ENCODE measurements around the gene APLNR.

DNA sequence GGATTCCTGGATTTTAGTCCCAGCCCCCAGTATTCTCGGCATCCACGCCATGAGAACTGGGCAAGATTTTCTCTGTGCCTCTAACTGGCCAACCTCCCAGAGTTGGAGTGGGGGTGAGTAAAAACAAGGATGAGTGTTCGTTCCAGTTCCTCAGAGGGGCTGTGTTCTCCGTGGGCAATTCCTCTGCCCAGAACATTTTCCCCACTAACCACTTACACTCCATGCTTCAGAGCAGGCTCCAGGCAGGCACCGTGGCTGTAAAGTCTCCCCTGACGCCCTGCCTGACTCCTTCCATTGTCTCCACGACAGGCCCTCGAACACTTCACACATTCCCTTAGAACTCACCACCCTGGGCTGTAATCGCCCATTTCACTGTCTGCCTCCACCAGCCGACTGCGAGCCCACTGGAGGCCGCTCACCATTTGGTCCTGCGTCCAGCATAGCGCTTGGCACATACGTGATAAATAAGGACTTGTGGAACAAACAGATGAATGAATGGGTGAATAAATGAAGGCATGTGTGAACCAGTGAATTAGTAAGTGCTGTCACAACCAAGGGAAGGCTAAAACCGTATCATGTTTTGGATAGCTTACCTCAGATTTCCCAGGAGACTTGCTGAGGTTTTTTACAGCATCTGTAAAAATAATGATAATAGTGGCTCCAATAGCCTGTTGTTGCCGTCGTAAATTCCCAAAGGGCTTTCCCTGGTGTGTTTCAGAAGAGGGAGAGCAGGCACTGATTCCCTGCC, 6.1 kb downstream of the APLNR start:
- no peak for TF ChIP-seq MAFK (IDR thresholded peaks at IDR 0.05; ENCODE audit: low read depth, low read length)
- TF ChIP-seq, protein P1, sequence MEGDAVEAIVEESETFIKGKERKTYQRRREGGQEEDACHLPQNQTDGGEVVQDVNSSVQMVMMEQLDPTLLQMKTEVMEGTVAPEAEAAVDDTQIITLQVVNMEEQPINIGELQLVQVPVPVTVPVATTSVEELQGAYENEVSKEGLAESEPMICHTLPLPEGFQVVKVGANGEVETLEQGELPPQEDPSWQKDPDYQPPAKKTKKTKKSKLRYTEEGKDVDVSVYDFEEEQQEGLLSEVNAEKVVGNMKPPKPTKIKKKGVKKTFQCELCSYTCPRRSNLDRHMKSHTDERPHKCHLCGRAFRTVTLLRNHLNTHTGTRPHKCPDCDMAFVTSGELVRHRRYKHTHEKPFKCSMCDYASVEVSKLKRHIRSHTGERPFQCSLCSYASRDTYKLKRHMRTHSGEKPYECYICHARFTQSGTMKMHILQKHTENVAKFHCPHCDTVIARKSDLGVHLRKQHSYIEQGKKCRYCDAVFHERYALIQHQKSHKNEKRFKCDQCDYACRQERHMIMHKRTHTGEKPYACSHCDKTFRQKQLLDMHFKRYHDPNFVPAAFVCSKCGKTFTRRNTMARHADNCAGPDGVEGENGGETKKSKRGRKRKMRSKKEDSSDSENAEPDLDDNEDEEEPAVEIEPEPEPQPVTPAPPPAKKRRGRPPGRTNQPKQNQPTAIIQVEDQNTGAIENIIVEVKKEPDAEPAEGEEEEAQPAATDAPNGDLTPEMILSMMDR (conservative IDR thresholded peaks at IDR 0.05; ENCODE audit: low read depth, low read length): no peak
- TF ChIP-seq, protein P2, sequence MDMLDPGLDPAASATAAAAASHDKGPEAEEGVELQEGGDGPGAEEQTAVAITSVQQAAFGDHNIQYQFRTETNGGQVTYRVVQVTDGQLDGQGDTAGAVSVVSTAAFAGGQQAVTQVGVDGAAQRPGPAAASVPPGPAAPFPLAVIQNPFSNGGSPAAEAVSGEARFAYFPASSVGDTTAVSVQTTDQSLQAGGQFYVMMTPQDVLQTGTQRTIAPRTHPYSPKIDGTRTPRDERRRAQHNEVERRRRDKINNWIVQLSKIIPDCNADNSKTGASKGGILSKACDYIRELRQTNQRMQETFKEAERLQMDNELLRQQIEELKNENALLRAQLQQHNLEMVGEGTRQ (IDR thresholded peaks at IDR 0.05; ENCODE audit: low read depth, low read length): no peak
- TF ChIP-seq POLR2A (IDR thresholded peaks at IDR 0.05; ENCODE audit: low read depth, low read length): no peak
- no peak for TF ChIP-seq MXI1 (IDR thresholded peaks at IDR 0.05; ENCODE audit: borderline replicate concordance, low read depth, low read length)
- TF ChIP-seq RAD21 (IDR thresholded peaks at IDR 0.05; ENCODE audit: low read length): no peak
- TF ChIP-seq RFX5 (IDR thresholded peaks at IDR 0.05; ENCODE audit: low read depth, low read length): no peak
- TF ChIP-seq CEBPB (IDR thresholded peaks at IDR 0.05; ENCODE audit: low read depth, low read length): no peak
- TF ChIP-seq, protein P3, sequence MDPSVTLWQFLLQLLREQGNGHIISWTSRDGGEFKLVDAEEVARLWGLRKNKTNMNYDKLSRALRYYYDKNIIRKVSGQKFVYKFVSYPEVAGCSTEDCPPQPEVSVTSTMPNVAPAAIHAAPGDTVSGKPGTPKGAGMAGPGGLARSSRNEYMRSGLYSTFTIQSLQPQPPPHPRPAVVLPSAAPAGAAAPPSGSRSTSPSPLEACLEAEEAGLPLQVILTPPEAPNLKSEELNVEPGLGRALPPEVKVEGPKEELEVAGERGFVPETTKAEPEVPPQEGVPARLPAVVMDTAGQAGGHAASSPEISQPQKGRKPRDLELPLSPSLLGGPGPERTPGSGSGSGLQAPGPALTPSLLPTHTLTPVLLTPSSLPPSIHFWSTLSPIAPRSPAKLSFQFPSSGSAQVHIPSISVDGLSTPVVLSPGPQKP (IDR thresholded peaks at IDR 0.05; ENCODE audit: borderline replicate concordance, low read depth, low read length): no peak
- TF ChIP-seq BHLHE40 (IDR thresholded peaks at IDR 0.05; ENCODE audit: low read depth, low read length): no peak
- TF ChIP-seq CHD1 (IDR thresholded peaks at IDR 0.05; ENCODE audit: low read depth, low read length): no peak
- TF ChIP-seq SMC3 (IDR thresholded peaks at IDR 0.05; ENCODE audit: low read depth, low read length): no peak

Data from IMR-90 (cell line).